AG08396 (cell line): ENCODE results near the gene PTDSS2.
"Not testable (repeated sequence)": the region's sequence is repeated elsewhere in the genome, so short reads cannot be mapped to it uniquely, and the experiment has no call there.

Experiments
- DNase-seq: peaks from one replicate; pipeline ENCODE4 v3.0.0; 2012; ENCODE audit warnings: low spot score, mixed read lengths

PTDSS2 gene

GRCh38 chr11:449889-450808, at the start of gene PTDSS2:
PTDSS2 (plus strand) TSS chr11:450279; CDS start chr11:450456, 177 bp downstream.
- DNase-seq: peak; percentile 97

GRCh38 chr11:401196-401595, 48.9 kb upstream of the PTDSS2 start:
- DNase-seq: not testable (repeated sequence)

DNA sequence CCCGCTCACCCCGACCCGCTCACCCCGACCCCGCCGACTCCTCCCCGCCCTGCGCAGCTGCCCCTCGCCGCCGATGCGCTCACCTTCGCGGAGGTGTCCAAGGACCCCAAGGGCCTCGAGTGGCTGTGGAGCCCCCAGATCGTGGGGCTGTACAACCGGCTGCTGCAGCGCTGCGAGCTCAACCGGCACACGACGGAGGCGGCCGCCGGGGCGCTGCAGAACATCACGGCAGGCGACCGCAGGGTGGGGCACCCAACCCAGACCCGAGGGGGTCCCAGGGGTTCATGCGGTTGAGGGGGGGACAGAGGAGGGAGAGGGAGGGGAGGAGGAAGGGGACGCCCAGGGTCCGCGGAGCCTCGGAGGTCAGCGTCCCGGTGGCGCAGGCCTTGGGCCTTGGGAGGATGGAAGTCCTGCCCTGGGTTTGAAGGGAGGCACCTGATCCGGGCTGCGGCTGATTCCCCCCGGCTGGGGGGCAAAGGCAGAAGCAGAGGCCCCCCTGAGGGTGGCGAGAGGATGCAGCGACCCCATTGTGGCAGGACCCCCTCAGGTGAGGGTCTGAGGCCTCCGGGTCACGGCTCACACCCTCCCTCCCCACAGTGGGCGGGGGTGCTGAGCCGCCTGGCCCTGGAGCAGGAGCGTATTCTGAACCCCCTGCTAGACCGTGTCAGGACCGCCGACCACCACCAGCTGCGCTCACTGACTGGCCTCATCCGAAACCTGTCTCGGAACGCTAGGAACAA, 46.9 kb upstream of the PTDSS2 start:
- DNase-seq: no peak

DNA sequence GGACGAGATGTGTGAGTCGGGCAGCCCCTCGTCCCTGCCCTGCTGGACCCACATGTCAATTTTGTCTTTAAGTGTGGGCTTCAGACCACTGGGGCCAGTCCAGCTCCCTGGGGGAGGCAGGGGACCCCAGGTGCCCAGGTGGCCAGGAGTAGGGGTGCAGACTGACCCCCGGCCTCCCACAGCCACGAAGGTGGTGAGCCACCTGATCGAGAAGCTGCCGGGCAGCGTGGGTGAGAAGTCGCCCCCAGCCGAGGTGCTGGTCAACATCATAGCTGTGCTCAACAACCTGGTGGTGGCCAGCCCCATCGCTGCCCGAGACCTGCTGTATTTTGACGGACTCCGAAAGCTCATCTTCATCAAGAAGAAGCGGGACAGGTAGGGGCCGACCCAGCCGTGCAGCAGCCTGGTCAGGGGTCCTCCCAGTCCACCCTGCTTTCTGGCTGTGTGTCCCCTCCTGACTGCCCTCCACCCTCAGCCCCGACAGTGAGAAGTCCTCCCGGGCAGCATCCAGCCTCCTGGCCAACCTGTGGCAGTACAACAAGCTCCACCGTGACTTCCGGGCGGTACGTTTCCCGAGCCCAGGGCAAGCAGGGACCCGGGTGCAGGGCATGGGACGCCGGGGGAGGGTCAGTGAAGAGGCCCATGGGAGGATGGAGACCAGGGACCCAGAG, 46.2 kb upstream of the PTDSS2 start:
- DNase-seq: no peak

DNA sequence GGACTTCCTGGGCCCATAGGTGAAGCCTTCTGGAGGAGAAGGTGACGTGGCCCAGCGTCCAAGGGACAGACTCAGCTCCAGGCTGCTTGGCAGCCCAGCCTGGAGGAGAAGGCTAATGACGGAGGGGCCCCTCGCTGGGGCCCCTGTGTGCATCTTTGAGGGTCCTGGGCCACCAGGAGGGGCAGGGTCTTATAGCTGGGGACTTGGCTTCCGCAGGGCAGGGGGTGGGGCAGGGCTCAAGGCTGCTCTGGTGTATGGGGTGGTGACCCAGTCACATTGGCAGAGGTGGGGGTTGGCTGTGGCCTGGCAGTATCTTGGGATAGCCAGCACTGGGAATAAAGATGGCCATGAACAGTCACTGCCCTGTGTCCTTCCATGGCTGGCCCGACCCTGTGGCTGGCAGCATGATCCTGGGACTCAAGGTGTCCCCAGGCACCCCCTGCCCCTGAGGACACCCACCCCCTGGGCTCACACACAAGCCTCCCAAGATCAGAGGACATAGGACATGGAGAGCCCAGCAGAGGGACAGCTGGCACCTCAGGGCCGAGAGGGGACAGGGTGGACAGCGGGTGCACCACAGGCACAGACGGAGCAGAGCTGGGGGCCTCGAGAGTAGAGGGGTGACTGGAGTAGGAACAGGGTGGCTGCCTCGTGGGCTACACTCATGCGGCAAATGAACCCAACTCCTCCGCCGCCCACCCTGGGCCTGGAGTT, 45.4 kb upstream of the PTDSS2 start:
- DNase-seq: no peak

DNA sequence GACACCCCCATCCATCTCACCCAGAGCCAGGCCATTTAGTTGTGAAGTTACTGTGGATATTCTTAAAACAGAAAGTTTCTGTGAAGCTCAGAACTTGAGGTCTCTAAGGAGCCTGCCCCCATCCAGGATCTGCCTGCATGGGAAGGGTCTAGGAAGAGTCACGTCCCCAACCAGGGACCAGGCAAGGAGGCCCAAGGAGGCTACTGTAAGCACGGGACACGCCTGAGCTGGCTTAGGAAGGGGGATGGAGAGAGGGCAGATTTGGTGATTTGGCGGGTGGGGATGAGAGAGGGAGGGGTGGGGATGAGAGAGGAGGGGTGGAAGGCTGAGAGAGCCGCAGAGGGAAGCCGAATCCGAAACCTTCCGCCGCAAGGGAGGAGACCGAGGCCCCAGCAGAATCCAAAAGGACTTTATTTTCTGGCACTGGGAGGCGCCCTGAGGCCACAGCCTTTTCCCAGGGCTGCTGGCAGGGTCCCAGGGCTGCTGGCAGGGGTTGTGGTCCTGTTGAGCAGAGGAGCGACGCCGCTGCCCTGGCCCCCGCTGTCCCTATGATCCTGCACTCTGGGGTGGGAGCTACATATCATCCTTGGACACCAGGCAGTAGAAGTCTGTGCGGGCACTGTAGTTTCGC, 44.6 kb upstream of the PTDSS2 start:
- no peak for DNase-seq

DNA sequence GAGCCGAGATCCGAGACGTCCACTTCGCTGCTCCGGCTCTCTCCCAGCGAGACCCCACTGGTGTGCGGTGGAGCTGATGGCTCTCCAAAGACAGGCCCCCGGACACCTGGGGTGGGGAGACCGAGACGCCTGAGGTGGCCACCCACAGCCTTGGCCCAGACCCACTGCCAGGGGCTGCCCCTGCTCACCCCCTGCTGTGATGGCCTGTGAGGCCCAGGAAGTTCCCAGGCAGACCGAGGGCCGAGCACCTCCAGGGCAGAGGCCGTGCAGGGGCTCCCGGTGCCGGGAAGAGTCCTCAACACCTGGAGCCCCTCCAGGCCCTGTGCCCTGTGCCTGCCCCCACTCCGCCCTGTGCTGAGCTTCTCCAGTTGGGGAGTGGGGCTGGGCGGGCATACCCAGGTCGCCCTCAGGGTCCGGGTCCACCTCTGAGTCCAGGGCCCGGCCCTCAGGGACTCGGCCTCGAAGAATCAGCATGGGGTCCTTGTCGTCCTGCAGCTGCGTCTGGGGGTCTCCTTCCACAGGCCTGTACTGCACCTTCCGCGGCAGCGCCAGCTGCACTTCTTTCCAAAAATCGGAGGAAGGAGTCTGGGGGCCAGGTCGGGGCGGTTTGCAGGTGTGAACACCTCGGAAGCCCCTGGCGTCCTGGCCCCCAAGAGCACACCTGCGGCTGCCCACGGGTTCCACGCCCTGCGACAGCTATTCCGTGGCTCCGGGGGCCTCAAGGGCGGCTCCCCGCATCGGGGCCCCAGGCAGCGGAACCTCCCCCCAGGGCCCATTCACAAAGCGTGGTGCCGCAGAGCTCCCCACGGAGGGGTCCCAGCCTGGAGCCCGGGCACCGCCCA, 43.9 kb upstream of the PTDSS2 start:
- no peak for DNase-seq

GRCh38 chr11:406796-407650, 43.1 kb upstream of the PTDSS2 start:
- DNase-seq: peak; percentile 94

DNA sequence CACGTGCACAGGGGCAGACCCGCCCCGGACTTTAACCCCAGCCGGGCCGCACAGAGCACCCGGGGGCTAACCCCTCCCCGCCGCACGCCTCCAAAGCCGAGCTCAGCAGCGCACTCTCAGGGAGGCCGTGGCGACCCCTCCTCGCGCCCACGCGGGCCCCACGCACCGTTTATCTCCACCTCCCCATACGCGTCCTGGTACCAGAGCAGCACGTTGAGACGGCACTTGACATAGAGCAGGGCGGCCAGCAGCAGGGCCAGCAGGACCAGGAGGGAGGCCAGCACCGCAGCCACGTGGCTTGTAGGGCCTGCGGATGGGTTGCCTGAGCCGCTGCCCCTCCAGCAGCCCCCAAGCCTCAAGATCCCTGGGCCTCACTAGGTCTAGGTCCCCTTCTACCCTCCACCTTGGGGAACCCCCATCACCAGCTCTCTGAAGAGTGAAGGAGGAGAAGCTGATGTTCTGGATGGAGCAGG, 42.4 kb upstream of the PTDSS2 start:
- DNase-seq: no peak

DNA sequence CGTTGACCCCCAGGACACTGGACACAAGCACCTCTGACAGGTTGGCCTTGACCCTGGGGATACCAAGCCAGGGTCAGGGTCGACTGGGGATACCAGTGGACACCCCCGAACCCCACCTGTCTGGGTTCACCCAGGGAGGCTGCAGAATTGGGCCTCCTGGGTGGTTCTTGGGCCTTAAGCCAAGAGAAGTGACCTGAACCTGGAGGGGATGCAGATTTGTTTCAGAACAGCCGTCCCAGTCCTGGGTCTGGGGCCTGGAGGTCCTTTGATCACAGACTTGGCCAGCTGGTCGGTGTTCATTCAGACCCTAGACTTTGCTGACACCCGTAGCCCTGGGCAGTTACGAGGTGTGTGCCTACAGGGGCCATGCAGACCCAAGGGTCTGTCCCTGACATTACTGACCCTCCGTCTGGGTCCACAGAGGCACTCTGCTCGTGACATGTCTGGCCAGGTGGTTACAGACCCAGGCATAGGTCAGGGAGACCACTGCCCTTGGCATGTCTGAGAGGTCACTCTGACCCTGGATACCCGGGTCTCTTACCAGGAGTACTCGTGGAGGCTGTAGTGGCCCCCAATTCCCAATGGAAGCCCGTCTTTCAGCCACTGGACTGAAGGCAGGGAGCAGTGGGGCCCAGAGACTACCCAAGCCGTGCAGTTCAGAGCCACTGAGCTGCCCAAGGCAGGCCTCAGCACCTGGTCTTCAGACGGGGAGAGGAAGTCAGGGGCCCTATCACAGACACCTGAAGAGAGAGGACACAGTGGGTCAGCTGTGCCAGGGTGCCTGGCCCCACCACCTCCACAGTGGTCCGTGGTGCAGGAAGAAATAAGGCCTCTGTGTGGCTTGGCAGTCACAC, 41.7 kb upstream of the PTDSS2 start:
- no peak for DNase-seq

DNA sequence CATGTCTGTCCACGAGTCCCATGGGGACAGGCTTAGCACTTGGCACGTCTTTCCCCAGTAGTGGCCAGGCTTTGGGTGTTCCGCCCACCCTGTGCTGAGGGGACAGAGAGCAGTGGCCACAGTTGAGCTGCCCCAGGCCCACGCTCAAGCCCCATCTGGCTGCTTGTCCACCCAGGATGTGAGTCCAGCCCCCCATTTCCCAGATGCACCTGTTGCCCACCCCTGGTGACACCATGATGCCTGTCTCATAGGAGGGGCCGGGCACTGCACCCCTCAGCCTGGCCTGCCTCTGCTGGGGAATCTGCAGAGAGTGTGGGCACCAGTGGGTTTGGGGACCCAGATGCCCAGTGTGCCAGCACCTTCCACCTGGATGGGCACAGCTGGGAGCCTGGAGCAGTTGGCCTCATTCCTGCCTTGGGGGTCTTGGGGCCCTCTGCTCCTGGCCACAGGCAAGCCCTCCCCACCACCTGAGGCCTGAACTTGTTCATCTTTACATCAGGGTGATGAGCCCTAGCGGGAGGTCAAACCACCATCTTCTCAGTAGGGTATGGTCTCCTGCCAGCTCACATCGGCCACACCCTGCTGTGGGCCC, 41.0 kb upstream of the PTDSS2 start:
- no peak for DNase-seq

DNA sequence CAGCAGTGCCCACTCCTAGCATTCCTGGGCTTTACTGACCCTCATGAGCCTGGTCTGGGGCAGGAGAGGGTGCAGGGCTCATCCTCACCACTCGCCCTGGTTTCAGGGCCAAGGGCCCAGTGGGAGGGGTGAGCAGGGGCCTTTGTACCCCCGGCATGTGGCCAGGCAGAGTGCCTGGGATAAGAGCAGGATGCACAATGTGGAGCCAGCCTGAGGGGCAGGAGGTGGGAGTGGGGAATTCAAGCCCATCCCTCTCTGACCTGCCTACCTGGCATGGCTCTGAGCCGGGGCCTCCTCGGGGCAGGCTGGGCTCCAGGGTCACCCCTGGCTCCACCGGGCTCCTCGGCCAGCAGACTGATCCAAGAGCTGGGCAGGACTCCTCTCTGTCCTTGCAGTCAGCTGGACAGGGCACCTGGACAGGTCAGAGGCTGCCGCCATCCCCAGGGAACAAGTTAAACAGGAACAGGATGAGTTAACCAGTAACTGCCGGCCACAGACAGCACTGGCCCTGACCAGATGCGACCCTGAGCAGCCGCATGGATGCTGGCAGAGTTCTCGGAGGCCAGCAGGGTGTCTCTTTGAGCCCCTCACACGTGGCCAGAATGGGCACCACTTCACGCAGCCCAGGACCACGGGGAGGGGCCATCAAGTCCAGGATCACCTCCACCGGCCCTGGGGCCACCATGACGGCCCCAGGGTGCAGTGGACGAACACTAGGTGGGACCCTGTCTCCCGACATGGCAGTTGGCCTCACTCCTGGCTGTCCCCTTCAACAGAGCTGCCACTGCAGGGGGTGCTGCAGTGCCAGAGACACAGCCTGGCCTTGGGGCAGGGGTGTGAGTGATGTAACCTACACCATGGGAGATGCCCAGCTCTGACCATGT, 40.2 kb upstream of the PTDSS2 start:
- DNase-seq: no peak

DNA sequence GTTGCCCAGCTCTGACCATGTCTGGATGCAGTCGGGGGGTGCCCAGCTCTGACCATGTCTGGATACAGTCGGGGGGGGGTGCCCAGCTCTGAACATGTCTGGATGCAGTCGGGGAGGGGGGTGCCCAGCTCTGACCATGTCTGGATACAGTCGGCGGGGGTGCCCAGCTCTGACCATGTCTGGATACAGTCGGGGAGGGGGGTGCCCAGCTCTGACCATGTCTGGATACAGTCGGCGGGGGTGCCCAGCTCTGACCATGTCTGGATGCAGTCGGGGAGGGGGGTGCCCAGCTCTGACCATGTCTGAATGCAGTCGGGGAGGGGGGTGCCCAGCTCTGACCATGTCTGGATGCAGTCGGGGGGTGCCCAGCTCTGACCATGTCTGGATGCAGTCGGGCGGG, 39.4 kb upstream of the PTDSS2 start:
- not testable (repeated sequence) for DNase-seq

- DNase-seq: not testable (repeated sequence)
These were observed 38.6 kb upstream of the PTDSS2 start for GRCh38 chr11:411520-411919.

DNA sequence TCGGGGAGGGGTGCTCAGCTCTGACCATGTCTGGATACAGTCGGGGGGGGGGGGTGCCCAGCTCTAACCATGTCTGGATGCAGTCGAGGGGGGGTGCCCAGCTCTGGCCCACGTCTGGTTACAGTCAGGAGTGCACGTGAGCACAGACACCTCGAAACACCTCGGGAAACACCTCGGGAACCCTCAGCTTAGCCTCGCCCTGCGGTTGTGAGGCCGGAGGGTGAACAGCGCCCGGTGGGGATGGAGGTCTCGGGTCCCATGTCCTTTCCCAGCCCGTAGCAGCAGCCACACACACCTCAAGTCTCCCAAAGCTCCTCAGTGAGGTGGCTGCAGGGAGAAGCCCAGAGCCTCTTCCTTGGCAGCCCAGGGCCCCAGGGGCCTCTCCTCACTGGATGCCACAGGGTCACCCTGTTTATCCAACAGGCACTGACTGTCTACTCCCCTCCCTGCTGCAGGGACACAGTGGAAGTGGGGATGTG, 37.4 kb upstream of the PTDSS2 start:
- DNase-seq: no peak

- DNase-seq: no peak
These were observed 36.7 kb upstream of the PTDSS2 start for GRCh38 chr11:413120-414081.
